Fibroblast of mammary gland (primary cell): ENCODE measurements around the gene BMPER.
A peak's percentile ranks its signal among the peaks of the same experiment; 100 is the strongest.

Experiments used
- DNase-seq: peaks from one replicate; pipeline ENCODE4 v3.0.0-alpha.2; 2010; ENCODE audit warnings: low read depth
- H3K4me3 ChIP-seq: 2 replicates; pipeline ENCODE4 v1.5.1; 2011; ENCODE audit warnings: low read depth, mild to moderate bottlenecking, low read length, moderate library complexity; ENCODE audit not compliant: control insufficient read depth
- TF ChIP-seq, protein P1 (sequence below): conservative IDR thresholded peaks from 2 replicates; pipeline ENCODE4 v1.5.1; 2011; ENCODE audit warnings: low read depth, low read length, inconsistent platforms; ENCODE audit not compliant: control insufficient read depth, insufficient read depth

BMPER gene

DNA sequence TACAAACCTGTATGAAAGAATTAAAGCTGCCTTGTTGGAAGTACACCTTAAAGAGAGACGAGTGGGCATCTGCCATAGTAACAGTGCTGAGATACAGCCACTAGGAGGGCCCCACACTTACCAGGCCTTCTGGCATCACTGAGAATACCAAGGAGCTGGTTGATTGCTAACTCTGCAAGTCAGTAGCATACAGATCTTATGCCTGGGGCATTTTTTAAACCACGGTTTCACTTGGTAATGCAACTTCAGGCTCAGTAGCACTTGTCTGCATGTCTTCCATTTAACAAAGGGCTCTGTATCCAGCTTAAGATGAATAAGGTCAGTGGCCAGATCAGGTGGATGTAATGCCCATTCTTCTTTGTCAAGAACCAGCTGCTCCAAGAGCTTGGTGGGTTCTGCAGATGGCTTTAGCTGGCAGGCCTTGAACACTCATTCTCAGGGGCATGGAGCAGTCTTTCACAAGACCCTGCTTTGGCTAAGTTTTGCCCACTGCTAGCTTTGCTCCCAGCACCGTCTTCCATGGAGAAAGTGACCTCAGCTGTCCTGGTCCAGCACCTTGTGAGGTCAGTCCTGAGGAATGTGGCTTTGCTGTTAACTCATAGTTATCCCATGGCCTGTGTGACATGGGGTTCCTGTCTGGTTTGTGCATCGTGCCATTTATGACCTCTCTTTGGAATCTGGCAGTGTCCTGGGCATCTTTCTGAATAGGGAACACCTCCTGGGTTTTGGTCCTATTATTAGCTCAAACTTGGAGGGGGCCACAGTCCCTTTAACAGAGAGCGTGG, 68.1 kb downstream of the BMPER start:
- no peak overlapping the region for H3K4me3 ChIP-seq
- TF ChIP-seq, protein P1, sequence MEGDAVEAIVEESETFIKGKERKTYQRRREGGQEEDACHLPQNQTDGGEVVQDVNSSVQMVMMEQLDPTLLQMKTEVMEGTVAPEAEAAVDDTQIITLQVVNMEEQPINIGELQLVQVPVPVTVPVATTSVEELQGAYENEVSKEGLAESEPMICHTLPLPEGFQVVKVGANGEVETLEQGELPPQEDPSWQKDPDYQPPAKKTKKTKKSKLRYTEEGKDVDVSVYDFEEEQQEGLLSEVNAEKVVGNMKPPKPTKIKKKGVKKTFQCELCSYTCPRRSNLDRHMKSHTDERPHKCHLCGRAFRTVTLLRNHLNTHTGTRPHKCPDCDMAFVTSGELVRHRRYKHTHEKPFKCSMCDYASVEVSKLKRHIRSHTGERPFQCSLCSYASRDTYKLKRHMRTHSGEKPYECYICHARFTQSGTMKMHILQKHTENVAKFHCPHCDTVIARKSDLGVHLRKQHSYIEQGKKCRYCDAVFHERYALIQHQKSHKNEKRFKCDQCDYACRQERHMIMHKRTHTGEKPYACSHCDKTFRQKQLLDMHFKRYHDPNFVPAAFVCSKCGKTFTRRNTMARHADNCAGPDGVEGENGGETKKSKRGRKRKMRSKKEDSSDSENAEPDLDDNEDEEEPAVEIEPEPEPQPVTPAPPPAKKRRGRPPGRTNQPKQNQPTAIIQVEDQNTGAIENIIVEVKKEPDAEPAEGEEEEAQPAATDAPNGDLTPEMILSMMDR: no peak
- peak; percentile 23 for DNase-seq

DNA sequence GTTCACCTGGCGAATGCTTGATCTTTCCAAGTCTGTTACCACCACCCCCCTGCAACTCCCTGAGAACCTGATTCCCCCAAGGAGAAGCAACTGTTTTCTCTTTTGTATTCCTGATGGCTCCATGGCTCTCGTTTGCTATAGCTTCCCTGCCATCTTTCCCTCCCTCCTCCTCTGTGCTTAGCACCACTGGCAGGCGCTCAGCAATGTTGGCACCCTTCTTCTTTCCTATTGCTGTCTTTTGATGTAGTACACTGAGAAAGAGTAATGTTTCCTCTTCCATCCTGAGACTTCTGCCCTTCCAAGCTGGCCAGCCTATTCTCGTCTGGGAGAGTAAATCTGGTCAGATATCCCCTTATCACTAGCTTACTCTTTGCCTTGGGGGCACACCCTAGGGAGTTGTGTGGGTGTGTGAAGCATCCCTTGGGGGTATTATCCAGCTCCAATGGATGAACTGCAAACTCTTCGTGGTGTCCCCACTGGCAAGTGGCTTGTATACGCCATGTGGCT, 74.0 kb downstream of the BMPER start:
- TF ChIP-seq, protein P1: no peak
- DNase-seq: no peak
- no peak overlapping the region for H3K4me3 ChIP-seq

- no peak overlapping the region for H3K4me3 ChIP-seq
- peak; percentile 90 for DNase-seq
- TF ChIP-seq, protein P1: no peak
These were observed 74.5 kb downstream of the BMPER start for GRCh38 chr7:33979807-33980355.

- no peak overlapping the region for H3K4me3 ChIP-seq
- DNase-seq: peak; percentile 54
- TF ChIP-seq, protein P1: no peak
These were observed 75.9 kb downstream of the BMPER start for GRCh38 chr7:33981226-33981625.

DNA sequence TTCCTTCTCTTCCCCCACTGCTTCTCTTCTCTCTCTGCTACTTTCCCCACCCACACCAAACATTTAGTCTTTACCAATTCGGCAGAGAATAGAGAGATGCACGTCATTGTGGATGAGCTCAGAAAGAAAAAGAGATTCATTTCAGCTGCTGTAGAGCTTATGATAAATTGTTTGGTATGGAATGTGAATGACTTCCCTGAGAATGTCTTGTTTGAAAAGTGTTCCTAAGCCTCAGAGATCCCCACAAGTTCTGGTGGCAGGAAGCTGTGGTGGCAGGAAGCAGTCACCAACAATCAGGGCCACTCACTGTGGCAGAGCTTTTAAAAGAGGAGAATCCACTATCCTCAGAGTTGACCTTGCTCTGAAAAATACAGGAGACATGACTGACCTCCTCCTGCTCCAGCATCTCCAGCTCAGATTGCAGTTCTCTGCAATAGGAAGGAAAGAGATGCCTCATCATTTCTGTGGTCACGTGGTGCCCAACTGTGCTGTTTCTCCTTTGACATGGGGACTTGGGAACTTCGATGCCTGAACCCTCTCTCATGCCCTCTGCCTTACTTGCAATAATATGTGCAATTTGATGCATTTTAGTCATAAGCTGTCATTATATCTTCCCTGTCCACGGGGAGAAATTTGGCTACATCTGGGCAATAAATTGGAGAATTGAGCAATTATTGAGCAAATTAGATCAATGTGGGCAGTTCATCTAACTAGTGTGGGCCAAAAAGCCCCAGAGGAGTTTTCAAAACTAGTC, 76.5 kb downstream of the BMPER start:
- H3K4me3 ChIP-seq: no peak overlapping the region
- TF ChIP-seq, protein P1: no peak
- peak; percentile 92 for DNase-seq

DNA sequence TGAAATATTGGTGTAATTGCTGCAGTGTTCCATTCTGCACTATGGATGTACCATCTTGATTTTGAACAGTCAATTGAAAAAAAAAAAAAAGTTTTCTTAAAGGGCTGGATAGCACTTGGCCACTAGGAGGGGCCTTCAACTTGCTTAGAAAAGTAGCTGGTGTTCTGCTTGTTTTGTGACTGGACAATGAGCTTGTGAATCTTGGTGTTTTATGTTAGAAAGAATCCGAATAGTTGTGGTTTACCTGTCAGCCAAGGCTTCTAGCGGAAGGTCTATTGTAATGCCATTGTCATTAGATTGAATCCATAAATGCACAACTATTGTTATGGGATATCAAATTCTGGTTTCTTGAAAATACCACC, 77.1 kb downstream of the BMPER start:
- DNase-seq: no peak
- TF ChIP-seq, protein P1: peak; percentile 93
- H3K4me3 ChIP-seq: no peak overlapping the region
